Activated B cell treated with CpG ODN at 0.5 μM for 24 hours (primary cell): ENCODE data around the gene FLT1. TPM values are rescaled to one million over a fixed set of nuclear protein-coding genes. Genes with fewer than 3 reads are reported as not detected.

Experiments
- ATAC-seq: fragments of 200-7000 bp; cut with Tn5 transposase; one replicate; pipeline ENCODE4 v1.10.0; 2021; ENCODE audit warnings: low read depth, mild to moderate bottlenecking, moderate library complexity
- CTCF ChIA-PET: fragments of 350-600 bp; sonication (Branson Sonifier 250); formaldehyde crosslinking; loops from one replicate; lab custom pipeline; 2021; ENCODE audit warnings: antibody characterized with exemption; lab: Charles Lee
- POLR2A ChIA-PET: fragments of 350-600 bp; sonication (Branson Sonifier 250); formaldehyde crosslinking; loops from one replicate; lab custom pipeline; 2021; ENCODE audit warnings: antibody characterized with exemption; lab: Charles Lee
- DNase-seq: peaks from one replicate; pipeline ENCODE4 v3.0.0; 2022
- H3K27ac Mint-ChIP-seq: one replicate; pipeline ENCODE4 v1.8.0; 2020; ENCODE audit warnings: mixed read lengths
- H3K27me3 Mint-ChIP-seq: one replicate; pipeline ENCODE4 v1.8.0; 2021; ENCODE audit warnings: mixed read lengths
- H3K36me3 Mint-ChIP-seq: one replicate; pipeline ENCODE4 v1.8.0; 2021; ENCODE audit warnings: low read depth, mixed read lengths
- H3K4me1 Mint-ChIP-seq: one replicate; pipeline ENCODE4 v1.8.0; 2021; ENCODE audit warnings: mixed read lengths
- H3K4me3 Mint-ChIP-seq: one replicate; pipeline ENCODE4 v1.8.0; 2020; ENCODE audit warnings: mild to moderate bottlenecking, mixed read lengths
- H3K9me3 Mint-ChIP-seq: one replicate; pipeline ENCODE4 v1.8.0; 2020; ENCODE audit warnings: mixed read lengths
- CTCF ChIP-seq: fragments of 200-600 bp; IDR thresholded peaks from one replicate; pipeline ENCODE4 v1.8.0; 2022; ENCODE audit warnings: antibody characterized with exemption, mild to moderate bottlenecking
- intact Hi-C: fragments of 100-400 bp; cut with micrococcal nuclease; formaldehyde crosslinking; loops from one replicate; pipeline ENCODE4 v1.15.1; 2024
- total RNA-seq: library from RNA; stranded (reverse); gene quantifications from 2 replicates; pipeline ENCODE4 v1.2.3, GENCODE V29; 2022

FLT1 gene
- total RNA-seq, 1 donor from 2014 or later, result 1.3 TPM

- Mint-ChIP-seq H3K36me3 (no peaks in the 10 kb centered on the region), H3K4me3 (no peak overlapping the region), H3K27ac (no peak overlapping the region), H3K9me3 (peaks cover 6% of the 10 kb centered on the region), H3K27me3 (peaks cover 10% of the 10 kb centered on the region), H3K4me1 (peaks cover 7% of the 10 kb centered on the region)
- ChIA-PET POLR2A (no interaction called here), CTCF (no interaction called here)
- intact Hi-C loops, result no loop called here
- DNase-seq, result no peak
- no peak for ATAC-seq
- no peak for TF ChIP-seq CTCF
Observed at GRCh38 chr13:28540612-28541011, 45.7 kb upstream of the FLT1 start.

GRCh38 chr13:28539625-28540286 lies 44.8 kb upstream of the FLT1 start:
- H3K4me3 Mint-ChIP-seq, result no peak overlapping the region
- POLR2A ChIA-PET, result no interaction called here
- H3K9me3 Mint-ChIP-seq, result peaks cover 6% of the 10 kb centered on the region
- intact Hi-C loops, result no loop called here
- H3K27ac Mint-ChIP-seq, result no peak overlapping the region
- DNase-seq (no peak), ATAC-seq (no peak)
- no peaks in the 10 kb centered on the region for H3K36me3 Mint-ChIP-seq
- peaks cover 7% of the 10 kb centered on the region for H3K4me1 Mint-ChIP-seq
- no peak for TF ChIP-seq CTCF
- H3K27me3 Mint-ChIP-seq, result peaks cover 13% of the 10 kb centered on the region
- CTCF ChIA-PET, result no interaction called here

GRCh38 chr13:28538932-28539331 lies 44.0 kb upstream of the FLT1 start:
- H3K9me3 Mint-ChIP-seq, result peaks cover 3% of the 10 kb centered on the region
- CTCF ChIA-PET, result no interaction called here
- H3K4me3 Mint-ChIP-seq, result no peak overlapping the region
- POLR2A ChIA-PET, result no interaction called here
- no peaks in the 10 kb centered on the region for H3K36me3 Mint-ChIP-seq
- peaks cover 9% of the 10 kb centered on the region for H3K4me1 Mint-ChIP-seq
- intact Hi-C loops, result no loop called here
- H3K27me3 Mint-ChIP-seq, result peaks cover 19% of the 10 kb centered on the region
- ATAC-seq, result no peak
- no peak for TF ChIP-seq CTCF
- DNase-seq, result no peak
- no peak overlapping the region for H3K27ac Mint-ChIP-seq

- Mint-ChIP-seq H3K36me3 (no peaks in the 10 kb centered on the region), H3K4me1 (peaks cover 15% of the 10 kb centered on the region), H3K4me3 (no peak overlapping the region), H3K27ac (no peak overlapping the region), H3K27me3 (peaks cover 29% of the 10 kb centered on the region), H3K9me3 (no peaks in the 10 kb centered on the region)
- CTCF ChIA-PET, result no interaction called here
- POLR2A ChIA-PET, result no interaction called here
- no peak for TF ChIP-seq CTCF
- intact Hi-C loops, result no loop called here
- no peak for ATAC-seq
- no peak for DNase-seq
Observed at GRCh38 chr13:28537171-28537570, 42.2 kb upstream of the FLT1 start.

- CTCF ChIA-PET, result no interaction called here
- Mint-ChIP-seq H3K27me3 (peaks cover 29% of the 10 kb centered on the region), H3K4me1 (peaks cover 11% of the 10 kb centered on the region), H3K36me3 (no peaks in the 10 kb centered on the region), H3K4me3 (no peak overlapping the region), H3K27ac (no peak overlapping the region), H3K9me3 (no peaks in the 10 kb centered on the region)
- DNase-seq (no peak), ATAC-seq (no peak)
- POLR2A ChIA-PET, result no interaction called here
- intact Hi-C loops, result no loop called here
- TF ChIP-seq CTCF, result no peak
Observed at GRCh38 chr13:28536371-28536770, 41.4 kb upstream of the FLT1 start.
